Peyer's patch (tissue), 4 donors: Measurements from ENCODE around the gene BOC.

Source experiments
- POLR2A ChIP-seq, 2 donors: fragments of 450-650 bp; IDR thresholded peaks; one replicate each; pipeline ENCODE4 v1.5.1; 2017; ENCODE audit warnings: antibody characterized with exemption in 2 of 2, mild to moderate bottlenecking in 2 of 2, moderate library complexity in 2 of 2
- TF ChIP-seq, protein P1 (sequence below), 6 experiments: fragments of 450-650 bp in 4 of 6; fragments of 200-600 bp in 2 of 6; sonication (generic) in 1 of 6; IDR thresholded peaks; one replicate each; pipeline ENCODE4 v1.5.1; 2017 to 2019; ENCODE audit warnings: antibody characterized with exemption in 6 of 6, mild to moderate bottlenecking in 3 of 6, moderate library complexity in 1 of 6

DNA sequence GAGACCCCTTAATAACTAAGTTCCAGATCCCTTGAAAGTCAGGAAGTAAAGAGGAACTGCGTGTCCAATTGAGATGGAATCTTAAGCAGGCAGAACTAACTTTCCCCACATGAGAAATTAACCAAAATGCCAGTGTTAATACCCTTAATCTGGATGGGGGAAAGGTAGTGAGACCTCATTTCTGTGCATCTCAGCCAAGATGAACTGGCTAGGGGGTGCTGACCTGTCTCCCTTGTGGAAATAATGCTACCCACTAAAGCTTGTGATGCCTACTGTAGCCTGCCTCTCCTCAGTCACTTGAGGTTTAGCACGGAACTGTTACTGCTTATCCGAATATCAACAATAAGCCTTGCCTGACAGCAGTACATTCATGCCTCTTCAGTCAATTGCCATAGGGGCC lies 15.1 kb downstream of the BOC start:
- no peak for TF ChIP-seq POLR2A (IDR thresholded peaks at IDR 0.05)
- TF ChIP-seq, protein P1, sequence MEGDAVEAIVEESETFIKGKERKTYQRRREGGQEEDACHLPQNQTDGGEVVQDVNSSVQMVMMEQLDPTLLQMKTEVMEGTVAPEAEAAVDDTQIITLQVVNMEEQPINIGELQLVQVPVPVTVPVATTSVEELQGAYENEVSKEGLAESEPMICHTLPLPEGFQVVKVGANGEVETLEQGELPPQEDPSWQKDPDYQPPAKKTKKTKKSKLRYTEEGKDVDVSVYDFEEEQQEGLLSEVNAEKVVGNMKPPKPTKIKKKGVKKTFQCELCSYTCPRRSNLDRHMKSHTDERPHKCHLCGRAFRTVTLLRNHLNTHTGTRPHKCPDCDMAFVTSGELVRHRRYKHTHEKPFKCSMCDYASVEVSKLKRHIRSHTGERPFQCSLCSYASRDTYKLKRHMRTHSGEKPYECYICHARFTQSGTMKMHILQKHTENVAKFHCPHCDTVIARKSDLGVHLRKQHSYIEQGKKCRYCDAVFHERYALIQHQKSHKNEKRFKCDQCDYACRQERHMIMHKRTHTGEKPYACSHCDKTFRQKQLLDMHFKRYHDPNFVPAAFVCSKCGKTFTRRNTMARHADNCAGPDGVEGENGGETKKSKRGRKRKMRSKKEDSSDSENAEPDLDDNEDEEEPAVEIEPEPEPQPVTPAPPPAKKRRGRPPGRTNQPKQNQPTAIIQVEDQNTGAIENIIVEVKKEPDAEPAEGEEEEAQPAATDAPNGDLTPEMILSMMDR (IDR thresholded peaks at IDR 0.05) = no peak
